Islet of Langerhans (tissue), 1 donor: ENCODE results near the gene PINK1.

Experiments
- FAIRE-seq: peaks from one replicate; lab custom pipeline; 2011; peaks lifted over from hg19 to GRCh38; lab: Jason Lieb, UNC

Gene PINK1

DNA sequence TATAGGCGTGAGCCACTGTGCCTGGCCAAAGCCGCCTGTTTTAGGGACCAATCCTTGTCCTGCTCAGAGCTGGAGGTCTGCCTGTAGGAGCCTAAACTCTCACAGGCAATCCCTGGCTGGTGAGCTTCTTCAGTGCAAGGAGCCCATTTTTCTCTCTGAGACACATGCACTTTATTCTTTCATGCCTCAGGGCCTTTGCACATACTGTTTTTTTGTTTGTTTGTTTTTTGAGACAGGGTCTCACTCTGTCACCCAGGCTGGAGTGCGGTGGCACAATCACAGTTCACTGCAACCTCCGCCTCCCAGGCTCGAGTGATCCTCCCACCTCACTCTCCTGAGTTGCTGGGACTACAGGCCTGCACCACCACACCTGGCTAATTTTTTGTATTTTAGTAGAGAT, 21.6 kb upstream of the PINK1 start:
- FAIRE-seq = no peak

DNA sequence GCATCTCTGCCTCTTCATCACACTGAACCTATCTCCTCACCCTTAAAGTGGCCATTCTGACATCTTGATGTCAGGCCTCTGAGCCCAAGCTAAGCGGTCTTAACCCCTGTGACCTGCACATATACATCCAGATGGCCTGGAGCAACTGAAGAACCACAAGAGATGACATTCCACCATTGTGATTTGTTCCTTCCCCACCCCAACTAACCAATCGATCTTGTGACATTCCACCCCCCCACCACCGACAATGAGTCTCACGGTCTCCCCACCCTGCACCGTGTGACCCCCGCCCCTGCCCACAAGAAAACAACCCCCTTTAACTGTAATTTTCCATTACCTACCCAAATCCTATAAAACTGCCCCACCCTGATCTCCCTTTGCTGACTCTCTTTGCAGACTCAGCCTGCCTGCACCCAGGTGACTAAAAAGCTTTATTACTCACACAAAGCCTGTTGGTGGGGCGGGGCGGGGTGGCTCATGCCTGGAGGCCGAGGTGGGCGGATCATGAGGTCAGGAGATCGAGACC, 21.0 kb upstream of the PINK1 start:
- no peak for FAIRE-seq

DNA sequence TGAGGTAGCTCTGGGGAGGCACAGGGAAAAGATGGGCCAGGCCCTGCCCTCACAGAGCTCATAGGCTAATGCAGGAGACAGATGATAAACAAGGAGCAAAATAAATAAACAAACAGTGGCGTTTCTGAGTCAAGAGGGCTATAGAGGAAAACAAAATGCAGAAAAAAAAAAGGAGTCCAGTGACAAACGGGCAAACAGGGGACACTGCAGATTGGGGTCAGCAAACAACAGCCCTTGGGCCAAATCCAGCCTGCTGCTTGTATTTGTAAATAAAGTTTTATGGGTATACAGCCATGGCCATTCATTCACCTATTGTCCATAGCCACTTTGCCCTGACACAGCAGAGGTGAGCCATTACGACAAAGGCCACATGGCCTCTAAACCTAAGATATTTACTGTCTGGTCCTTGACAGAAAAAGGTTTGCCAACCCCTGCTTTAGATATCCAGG, 19.1 kb upstream of the PINK1 start:
- no peak for FAIRE-seq

DNA sequence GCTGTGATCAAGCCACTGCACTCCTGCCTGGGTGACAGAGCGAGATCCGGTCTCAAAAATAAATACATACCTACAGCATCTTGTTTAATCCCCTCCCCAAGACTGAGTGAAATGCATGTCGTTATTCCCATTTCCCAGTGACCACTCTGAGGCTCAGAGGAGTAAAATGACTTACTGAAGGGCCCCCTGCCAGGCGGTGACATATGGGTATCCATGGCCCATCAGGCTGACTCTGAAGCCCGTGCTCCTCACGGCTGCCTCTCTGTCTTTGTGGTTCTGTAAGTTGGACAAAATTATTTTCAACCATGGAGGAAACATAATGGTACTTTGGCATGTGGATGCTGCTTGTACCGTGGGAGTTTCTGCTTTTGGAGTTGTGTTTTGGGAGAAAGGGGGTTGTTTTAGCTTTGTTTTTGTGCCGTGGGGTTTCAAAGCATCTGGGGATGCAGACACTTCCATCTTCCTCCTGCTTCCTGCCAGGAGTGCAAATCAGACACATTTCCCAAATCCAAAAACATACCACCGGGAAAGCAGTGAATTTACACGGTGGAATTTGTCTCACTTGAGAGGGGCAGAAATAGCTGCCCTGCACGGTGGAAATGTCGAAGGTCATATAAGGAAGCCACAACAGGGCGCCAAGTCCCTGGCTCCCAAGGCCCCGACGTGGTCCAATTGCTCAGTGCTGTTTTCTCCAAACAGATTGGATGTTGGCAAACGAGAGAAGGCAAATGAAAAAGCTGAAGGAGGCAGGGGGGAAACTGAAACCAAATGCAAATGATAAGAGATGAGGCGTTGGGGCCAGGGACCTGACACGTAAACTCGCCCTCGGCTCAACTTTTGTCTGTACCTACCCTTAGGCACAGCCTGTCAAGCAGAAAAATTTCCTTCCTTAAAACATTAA, 17.1 kb upstream of the PINK1 start:
- FAIRE-seq = no peak

DNA sequence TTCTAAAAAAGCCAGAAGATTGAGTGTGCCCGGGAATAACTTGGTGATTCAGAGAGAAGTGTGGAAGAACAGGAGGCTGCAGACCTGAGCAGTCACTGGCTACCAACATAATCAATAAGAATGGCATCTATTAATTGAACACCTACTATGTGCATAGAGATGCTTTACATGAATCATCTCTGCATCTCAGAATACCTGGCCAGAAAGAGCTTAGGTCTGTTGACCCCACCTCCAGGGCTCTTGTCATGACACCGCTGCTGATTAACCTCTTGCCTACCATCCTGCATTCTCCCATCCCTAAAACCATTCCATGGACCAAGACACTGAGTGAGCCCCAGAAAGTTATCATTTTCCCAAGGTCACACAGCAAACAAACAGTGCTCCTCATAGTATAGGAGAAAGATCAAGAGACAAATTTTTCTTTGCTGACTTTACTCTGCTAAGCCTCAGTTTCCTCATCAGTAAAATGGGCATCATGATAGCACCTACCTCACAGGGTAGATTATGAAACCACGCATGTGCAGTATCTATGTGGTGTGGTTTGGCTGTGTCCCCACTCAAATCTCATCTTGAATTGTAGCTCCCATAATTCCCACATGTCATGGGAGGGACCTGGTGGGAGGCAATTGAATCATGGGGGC, 16.3 kb upstream of the PINK1 start:
- no peak for FAIRE-seq

DNA sequence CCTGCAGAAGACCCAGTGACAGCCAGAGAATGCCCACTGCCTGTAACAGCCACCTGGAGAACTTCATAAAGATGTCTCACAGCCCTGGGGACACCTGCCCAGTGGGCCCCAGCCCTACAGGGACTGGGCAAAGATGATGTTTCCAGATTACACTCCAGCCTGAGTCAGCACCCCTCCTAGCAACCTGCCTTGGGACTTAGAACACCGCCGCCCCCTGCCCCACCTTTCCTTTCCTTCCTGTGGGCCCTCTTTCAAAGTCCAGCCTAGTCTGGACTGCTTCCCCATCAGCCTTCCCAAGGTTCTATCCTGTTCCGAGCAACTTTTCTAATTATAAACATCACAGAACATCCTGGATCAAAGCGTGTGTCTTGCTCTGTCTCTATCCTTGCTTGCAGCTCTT, 14.7 kb upstream of the PINK1 start:
- no peak for FAIRE-seq

DNA sequence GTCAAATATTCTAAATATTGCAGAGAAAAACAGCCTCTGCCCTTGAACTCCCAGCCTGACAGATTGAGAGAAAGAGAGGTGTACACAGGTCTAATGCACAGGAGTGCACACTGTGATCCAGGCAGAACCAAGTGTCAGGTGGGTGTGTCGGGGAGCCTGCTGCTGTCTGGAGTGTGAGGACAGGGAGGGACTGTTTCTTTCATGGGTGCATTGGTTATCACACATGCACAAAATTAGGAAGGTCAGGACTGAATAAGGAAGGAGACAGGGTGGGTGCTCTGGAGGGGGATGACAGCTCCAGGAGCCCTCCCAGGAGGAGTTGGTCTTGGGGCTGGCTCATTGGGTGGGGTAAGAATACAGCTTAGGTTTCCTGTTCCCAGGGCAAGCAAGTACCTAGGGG, 13.3 kb upstream of the PINK1 start:
- no peak for FAIRE-seq

DNA sequence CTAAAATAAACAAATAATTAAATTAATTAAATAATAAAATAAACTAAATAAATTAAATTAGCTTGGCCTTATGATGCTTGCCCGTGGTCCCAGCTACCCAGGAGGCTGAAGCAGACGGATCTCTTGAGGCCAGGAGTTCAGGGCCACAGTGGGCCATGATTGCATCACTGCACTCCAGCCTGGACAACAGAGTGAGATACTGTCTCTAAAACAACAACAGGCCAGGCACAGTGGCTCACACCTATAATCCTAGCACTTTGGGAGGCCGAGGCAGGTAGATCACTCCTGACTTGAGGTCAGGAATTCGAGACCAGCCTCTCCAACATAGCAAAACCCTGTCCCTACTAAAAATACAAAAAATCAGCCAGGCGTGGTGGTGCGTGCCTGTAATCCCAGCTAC, 12.2 kb upstream of the PINK1 start:
- FAIRE-seq = no peak

DNA sequence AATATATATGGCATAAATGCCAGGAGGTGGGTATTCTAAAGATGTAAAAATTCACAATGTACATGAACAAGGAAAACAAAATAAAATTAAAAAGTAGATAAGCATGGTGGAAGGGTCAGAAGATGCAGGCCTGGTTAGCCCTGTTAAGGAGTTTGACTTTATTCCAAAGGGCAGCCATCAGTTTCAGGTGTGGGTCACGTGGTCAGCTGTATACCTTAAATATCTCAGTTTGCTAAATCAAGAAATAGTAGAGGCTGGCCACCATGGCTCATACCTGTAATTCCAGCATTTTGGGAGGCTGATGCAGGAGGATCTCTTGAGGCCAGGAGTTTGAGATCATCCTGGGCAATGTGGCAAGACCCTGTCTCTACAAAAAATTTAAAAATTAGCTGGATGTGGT, 8.5 kb upstream of the PINK1 start:
- FAIRE-seq = no peak

DNA sequence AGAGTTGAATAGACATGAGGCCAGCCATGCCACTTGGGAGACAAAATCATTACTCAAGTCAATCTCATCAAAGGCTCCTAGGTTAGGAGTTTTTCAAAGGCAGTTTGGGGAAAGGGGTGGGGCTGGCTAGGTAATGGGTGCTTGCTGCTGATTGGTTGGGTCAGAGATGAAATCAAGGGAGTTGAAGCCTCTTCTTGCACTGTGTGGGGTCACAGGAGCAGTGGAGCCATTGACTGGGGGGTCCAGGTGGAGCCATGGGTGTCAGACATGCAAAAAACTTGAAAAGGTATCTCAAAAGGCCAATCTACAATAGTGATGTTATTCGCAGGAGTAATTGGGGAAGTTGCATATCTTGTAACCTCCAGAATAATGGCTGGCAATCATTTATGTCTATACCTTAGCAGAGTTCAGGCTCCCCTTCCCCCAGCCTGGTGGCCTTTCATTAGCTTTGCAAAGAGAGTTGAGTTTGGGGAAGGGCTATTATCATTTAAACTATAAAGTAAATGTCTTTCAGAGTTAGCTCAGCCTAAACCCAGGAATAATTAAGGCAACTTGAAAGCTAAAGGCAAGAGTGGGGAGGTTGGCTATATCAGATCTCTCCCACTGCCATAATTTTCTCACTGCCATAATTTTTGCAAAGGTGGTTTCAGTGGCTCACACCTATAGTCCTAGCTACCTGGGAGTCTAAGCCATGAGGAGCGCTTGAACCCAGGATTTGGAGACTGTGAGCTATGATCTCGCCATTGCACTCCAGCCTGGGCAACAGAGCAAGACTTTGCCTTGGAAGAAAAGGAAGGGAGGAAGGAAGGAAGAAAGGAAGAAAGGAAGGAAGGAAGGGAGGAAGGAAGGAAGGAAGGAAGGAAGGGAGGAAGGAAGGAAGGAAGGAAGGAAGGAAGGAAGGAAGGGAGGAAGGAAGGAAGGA, 7.8 kb upstream of the PINK1 start:
- FAIRE-seq = no peak

DNA sequence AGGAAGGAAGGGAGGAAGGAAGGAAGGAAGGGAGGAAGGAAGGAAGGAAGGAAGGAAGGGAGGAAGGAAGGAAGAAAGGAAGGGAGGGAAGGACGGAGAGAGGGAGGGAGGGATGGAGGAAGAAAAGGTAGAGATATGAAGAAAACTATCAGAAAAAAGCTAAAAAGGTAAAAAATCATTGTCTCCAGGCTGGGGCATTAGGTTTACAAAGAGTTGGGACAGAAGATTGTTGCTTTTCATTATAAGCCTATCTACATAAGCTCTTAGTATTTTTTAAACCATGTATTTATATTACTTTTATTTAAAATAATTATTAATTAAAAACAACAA, 7.2 kb upstream of the PINK1 start:
- no peak for FAIRE-seq

DNA sequence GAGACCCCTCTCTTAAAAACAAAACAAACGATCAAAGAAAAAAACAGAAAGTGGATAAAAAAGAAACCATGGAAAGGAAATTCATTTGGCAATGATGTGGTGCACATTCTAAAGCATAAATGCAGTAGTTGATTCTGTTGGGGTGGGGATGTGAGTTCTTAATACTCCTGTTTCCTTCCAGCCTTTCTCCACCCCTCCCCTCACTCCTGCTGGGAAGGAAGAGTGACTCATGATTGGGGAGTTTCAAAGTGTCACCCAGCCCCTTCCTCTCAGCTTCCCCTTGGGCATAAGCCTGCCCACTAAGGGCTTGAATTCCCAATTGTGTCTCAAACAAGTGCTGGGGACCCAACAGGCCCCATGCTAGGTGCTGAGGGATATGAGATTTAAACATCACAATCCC, 6.7 kb upstream of the PINK1 start:
- FAIRE-seq = no peak

DNA sequence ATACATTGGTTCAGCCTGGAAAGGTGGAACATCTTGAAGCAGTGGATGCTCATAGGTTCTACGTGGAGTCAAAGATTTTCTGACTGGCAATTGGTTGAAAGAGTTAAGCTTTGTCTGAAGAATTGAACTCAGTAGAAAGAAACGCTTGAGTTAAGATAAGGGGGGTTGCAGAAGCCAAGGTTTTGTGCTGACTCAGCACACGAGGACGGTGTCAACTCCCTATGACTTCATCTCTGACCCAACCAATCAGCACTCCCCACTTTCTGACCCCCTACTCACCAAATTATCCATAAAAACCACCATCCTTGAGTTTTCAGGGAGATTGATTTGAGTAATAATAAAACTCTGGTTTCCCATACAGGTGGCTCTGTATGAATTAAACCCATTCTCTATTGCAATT, 2.5 kb upstream of the PINK1 start:
- FAIRE-seq = no peak

DNA sequence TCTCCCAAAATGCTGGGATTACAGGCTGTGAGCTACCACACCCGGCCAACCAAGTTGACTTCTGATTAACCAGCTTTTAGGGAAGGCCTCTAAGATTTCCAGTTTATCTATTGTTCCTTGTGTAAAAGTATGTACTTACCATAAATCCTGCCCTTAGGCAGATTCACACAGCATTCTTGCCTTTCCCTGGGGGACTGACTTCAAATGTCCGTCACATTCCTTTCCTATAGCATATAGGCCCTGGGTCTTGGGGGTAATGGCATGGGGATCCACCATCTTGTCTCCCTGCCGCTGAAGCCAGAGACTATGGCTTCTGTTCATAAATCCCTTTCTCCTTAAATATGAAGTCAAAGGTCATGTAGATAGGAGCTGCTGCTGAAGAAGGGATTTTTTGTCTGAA, 872 bp upstream of the PINK1 start:
- FAIRE-seq = no peak

DNA sequence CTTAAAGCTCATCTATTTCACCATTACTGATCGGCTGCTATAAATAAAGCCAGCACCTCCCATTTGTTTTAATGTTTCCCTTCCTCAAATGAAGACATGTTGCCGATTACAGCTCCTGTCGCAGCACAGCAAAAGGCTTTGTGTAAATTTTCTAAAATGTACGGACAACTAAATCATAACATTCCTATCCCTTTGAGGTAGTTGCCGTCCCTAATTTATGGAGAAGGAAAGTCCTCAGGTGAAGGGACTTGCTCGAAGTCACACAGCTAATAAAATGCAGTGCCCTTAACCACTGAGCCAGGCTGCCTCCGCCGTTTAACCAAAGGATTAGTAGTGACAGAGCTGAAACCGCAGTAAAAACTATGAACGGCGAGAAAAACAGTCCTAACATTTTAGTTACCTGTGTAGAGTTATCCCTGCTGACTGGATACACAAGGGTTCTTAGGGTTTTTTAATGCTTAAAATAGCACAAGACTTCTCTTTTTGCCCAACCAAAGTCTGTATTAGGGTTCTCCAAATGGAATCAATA, 871 bp downstream of the PINK1 start:
- FAIRE-seq = no peak

DNA sequence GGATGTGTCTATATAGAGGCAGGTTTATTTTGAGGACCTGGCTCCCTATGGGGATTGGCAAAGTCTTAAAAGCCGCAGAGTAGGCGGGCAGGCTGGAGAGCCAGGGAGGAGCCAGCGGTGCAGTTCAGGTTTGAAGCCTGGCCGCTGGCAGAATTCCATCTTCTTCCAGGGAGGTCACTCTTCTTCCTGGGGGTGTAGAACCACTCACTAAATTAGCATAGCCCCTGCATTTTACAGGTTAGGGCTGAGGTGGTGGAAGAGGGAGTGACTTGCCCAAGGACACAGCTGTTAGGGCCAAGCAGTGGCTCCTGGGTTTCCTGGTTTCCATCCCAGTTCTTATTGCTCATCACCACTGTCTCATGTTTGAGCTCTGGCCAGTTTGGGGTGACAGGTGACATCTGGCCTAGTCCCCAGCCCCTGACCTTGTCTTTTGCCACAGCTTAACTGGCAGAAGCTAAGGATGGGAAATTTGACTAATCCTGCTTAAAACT, 1.4 kb downstream of the PINK1 start:
- no peak for FAIRE-seq

DNA sequence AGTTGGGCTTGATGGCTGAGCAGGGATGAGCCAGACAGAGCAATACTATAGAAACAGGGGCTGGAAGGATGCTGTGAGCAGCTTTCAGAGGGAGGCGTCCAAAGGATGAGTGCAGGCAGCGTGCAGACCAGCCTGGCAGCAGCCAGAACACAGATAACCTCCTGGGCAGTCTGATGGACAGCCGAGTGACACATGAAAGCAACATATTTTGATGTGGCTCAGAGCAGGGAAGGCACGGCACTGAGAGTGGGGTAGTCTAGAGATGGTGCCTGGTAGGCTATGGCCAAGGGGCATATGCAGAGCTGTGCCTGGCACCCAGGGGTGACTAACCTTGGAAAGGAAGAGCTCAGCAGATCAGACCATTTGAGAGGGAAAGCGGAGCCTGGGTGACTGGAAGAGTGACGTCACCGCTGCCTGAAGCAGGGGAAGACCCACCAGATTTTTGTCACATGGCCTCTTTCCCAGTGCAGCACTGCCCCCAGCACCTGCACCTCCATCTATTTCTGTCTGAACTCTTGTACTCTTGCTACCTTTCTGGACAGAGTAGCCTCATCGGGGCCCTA, 3.6 kb downstream of the PINK1 start:
- no peak for FAIRE-seq

DNA sequence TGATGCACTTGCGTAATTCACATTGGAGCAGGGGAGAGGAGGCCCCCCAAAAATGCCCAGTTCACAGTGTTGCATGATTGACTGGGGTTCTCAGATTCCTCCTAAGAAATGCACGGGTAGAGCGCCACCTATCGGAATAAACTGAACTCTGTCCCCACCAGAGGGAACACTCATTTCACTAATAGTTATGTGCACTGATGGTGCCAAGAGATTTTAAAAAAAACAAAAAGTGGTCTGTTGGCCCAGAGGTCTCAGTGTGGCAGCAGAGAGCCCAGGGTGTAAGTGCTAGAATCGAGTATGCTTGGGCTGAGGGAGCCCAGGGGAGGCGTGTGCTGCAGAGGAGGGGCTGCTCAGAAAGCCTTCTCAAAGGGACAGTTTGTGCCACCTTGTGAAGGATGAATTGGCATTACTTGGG, 6.9 kb downstream of the PINK1 start:
- peak; percentile 9 for FAIRE-seq

DNA sequence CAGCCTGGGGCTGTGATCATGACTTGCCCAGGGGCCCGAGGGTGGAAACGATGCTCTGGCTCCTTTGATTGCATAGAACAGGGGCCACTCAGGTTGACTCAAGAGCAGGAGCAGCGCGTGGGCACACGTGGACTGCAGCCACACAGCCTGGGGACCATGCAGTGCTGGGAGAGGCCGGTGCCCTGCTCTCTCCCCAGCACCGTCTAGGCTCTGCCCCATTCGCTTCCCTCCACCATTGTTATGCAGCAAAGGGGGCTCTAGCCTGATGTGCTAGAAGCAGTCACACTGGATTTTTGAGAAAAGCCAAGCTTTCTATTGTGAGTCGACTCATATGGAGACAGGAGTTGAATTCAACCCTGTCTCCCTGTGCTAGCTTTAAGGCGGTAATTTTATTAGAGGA, 8.7 kb downstream of the PINK1 start:
- FAIRE-seq = no peak

DNA sequence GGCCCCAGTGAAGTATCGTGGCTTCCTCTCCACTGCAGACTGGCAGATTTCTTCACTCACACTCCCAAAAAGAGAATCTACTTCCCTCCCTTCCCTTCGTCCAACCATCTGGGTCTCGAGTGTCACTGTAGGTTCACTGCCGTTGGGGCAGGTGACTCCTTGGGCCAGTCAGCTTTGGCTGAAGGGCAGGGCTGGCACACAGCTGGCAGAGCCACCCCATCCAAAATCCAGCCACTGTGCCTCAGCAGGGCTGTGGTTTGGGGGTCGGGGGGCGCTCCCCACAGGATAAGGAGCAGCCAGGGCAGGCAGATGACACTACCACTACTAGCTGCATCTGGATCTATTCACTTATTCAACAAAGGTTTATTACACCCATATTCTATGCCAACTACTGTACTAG, 9.8 kb downstream of the PINK1 start:
- FAIRE-seq = no peak

DNA sequence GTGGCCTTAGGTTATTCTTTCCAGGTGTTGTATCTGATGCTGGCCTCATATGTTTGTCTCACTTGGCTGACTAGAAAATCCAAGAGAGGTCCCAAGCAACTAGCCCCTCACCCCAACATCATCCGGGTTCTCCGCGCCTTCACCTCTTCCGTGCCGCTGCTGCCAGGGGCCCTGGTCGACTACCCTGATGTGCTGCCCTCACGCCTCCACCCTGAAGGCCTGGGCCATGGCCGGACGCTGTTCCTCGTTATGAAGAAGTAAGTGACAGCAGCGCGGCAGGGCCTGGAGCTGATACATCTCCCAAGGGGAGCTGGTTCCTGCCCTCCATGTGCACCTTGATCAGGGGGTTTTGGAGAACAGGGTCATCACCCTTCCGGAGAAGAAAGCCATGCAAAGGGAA, 11.2 kb downstream of the PINK1 start:
- FAIRE-seq = no peak

DNA sequence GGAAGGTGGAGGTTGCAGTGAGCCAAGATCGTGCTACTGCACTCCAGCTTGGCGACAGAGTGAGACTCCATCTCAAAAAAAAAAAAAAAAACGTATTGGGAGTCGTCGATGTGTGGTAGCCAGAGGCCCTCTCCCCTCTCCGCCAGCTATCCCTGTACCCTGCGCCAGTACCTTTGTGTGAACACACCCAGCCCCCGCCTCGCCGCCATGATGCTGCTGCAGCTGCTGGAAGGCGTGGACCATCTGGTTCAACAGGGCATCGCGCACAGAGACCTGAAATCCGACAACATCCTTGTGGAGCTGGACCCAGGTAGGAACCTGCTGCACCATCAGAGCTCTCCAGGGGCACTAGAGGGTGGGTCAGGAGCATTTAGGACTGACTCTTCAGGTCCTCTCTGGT, 12.2 kb downstream of the PINK1 start:
- FAIRE-seq = no peak
